GDM1 (cell line): ENCODE data around the gene LONRF2.

Experiments used
- DNase-seq: peaks from one replicate; lab custom pipeline; 2025; lab: John Stamatoyannopoulos, UW

Gene LONRF2

DNA sequence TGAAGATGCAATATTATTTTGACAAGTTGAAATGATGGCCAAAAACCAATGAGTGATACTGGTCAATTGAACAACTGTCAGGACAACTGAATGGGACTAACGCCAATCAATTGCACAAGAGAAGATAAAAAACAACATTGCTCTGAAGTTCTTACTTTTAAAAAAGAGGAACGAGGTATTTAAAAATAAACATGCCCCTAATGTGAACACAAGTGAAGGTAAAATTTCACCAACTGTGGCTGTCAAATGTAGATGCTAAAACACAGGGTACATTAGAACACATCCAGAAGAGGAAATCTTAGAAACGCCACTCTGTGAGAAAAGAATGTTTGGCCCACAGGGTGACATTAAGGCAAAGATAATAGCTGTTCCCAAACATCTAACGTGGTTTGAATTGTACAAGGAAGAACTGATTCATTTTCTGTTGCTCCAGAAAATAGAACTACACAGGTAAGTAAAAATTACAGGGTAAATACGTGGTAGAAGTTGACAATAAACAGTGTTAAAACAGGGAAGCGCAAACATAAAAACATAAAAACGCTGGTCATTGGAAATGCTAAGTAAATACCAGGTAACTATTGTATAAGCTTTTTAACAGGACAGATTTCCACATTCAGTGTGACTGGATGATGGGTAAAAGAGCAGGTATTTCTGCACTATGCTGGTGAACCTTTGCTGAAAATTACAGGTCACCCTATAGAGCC lies 20.3 kb downstream of the LONRF2 start:
- no peak for DNase-seq

DNA sequence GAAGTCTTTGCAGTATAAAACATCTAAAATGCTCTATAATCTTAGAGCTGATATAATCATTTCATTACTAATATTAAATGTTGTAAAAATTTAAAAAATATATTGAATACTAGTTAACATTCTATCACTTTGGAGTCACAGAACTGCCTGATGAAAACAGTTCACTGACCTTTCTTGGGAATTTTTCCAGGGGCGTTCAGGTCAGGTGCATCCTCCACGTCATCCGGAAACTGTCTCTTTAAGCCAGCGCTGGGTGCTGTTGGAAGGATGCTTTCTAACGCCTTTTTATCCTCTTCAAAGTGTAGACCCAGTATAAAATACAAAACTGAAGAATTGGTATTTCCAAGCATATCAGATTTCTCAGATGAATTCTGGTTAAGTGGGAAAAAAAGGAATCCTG lies 22.8 kb downstream of the LONRF2 start:
- no peak for DNase-seq

DNA sequence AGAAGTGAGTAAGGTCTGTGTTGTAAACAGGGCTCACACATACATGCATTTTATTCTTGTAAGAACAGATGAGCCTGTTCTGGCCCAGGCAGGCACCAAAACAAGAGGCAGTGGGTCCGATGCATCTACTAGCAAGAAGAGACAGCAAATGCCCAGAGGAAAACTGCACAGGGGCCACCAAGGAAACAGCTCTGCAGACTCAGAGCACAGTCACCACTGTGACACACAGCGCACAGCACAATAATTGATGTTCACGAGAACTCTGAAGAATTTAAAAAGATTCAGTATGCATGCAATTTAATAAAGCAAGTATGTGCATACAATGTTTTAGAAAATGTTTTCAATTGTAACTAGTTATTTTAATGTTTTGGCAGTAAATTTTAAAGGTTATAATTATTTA lies 24.8 kb downstream of the LONRF2 start:
- no peak for DNase-seq

DNA sequence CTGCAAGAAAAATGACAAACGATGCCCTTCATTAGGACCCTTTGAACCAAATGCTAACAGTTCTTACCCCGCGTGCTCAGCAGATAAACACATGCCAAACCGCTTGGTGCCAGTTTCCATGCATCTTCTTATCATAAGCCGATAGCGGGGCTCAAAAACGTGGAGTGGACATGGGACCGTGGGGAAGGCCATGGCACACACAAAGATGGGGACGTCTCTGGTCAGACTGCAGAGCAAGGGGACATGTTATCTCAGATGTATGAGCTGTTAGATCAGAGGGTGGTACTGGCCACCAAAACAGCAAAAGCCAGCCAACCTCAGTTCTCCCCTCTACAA lies 28.2 kb downstream of the LONRF2 start:
- no peak for DNase-seq

DNA sequence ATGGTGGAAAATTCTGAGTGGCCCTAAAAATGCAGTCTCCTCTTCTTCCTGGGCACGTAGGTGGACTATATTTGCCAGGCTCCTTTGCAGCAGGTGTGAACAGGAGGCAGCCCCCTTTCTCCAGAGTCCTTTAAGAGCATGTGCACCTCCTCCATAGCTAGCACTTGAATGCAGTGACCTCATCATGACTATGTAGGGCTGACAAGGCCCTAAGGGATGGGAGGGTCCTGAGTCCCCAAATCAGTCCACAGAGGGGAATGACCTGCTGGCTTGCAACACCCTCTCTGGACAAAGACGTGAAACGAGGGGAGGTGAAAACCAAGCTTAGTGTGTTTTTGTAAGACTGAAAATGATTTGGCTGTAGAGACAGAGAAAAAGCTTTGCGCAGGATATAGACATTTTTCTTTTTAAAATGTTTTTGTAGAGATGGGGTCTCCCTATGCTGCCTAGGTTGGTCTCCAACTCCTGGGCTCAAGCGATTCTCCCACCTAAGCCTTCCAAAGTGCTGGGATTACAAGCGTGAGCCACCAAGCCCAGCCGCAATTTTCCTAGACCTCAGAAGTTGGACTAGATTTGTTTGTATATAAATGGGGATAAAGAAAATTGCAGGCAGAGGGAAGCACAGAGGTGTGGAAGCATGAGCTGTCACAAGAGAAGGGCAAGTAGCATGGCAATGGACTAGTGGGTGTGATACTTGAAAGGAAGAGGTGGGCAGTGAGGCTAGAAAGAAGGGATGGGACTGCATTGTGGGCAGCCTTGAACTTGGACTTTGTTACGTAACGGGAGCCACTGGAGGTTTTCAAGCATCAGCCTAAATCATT lies 28.8 kb downstream of the LONRF2 start:
- no peak for DNase-seq

DNA sequence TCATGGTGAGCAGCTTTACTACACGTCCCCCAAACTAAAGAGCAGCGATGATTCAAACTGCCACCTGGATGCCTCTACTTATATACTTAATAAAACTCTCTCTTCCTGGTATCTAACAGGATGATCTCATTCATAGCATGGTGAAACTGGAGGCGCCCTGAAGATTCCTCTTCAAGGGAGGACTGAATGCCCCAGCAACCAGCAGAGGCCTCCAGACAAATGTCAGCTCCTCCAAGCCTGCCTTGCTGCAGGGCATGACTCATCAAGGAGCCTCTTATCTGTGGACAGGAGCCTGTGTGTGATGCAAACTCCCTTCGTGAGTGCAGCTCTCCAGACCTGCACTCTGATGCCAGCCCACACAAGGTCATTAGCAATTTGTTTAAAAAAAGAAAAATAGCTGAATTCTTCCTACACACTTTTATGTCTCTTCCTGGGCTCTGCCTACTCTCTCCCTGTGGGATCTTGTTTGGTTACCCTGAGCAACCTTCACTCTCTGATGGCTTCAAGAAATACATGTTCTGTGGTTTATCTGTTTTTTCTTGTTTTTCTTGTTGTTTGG lies 30.2 kb downstream of the LONRF2 start:
- no peak for DNase-seq

DNA sequence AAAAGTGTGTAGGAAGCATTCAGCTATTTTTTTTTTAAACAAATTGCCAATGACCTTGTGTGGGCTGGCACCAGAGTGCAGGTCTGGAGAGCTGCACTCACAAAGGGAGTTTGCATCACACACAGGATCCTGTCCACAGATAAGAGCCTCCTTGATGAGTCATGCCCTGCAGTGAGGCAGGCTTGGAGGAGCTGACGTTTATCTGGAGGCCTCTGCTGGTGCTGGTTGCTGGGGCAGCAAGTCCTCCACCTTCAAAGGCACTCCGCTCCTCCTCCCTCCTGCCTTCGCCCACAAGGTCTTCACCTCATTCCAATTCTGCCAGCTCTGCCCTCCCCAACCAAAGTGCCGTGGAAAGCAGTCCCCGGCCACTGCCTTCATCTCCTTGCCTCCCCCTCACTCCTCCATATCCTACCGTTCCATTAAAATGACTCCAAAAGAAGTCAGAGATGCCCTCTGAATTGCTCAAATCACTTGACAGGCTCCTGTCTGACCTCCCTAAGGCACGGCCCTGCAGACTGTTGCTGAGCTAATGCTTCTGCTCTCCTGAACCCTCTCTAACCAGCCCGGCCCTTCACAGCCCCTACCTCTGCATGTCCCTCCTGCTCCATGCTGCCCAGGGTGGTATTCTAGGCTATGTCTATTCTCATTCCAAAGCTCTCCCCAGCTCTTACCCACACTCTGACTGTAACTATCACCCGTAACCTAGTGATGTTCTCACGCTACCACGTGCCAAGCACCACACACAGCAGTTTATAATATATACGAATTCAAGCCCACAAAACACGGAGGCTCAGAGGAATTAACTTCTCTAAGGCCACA lies 30.9 kb downstream of the LONRF2 start:
- peak; percentile 32 for DNase-seq

DNA sequence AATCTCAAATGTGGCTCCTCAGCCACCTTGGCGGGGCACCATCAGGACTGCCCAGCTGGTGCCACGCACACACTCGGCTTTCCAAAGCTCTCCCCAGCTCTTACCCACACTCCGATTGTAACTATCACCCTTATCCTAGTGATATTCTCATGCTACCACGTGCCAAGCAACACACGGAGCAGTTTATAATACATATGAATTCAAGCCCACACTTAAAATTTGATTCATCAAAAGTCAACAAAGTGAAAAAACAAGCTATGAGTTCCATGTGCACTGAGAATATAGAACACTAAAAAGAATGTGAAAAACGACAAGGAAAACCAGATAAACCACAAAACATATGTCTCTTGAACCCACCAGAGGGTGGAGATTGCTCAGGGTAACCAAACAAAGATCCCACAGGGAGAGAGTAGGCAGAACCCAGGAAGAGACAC lies 31.6 kb downstream of the LONRF2 start:
- DNase-seq = no peak

DNA sequence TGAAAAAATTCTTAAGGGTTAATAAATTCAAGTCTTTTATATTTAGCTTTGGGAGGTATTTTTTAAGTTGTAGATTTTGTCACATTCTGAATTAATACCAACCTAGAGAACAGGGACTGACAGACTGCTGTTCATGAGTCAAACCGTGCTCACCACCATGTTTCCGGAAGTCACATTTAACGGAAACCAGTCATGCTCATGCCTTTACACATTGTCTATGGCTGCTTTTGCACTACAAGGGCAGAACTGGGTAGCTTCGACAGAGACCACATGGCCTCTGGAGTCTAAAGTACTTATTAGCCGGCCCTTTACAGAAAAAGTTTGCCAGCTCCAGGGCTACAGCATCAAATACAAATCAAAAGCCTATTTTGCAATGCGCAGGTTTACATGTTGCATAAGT lies 33.3 kb downstream of the LONRF2 start:
- DNase-seq = no peak

DNA sequence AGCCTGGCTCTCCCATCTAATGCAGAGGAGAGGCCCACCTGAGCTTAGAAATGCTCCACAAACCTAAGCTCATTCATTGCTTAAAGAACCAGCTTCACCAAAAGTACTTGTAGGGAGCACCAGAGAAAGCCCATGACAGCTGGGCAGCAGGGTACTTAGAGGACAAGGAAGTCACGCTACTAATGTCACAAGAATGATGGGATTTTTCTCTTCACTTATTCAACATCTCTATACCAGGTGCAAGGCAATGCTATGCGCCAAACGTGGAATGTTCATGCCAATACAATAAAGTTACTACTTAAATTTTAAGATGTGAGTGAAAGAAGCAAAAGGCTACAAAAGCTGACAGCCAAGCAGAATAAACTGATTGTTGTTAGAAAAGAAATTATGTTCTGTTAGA lies 36.0 kb downstream of the LONRF2 start:
- DNase-seq = no peak

DNA sequence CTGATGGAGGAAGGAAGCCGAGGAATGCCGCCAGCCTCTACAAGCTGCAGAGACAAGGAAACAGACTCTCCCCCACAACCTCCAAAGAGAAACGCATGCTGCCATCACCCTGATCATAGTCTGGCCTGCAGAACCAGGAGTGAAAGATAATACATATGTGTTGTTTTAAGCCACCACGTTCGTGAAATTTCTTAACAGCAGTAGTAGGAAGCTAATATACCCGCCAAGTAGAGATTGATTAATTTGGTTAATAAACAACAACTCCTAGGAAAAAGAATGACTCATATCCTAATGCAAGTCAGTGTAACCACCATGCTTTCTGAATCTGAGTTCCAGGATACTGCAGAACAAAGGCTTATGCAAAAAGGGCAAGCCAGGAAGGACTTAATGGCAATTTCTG lies 36.6 kb downstream of the LONRF2 start:
- DNase-seq = no peak

DNA sequence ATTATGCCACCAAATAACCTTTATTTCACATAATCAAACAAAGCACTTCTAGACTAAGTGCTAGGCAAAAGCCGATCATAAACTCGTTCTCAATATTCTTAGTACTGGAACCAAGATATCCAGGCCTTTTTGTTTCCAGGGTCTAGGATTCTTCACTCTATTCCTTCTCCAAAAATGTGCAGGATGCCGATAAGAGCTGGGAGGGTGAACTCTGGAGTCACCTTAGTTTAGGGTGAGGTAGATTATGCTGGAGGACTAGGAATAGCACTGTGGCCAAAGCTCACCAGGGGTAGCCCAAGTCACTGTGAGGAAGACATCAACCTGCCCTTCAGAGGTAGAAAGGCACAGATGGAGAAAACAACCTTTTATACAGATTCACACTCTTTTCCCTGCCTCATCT lies 37.3 kb downstream of the LONRF2 start:
- no peak for DNase-seq

DNA sequence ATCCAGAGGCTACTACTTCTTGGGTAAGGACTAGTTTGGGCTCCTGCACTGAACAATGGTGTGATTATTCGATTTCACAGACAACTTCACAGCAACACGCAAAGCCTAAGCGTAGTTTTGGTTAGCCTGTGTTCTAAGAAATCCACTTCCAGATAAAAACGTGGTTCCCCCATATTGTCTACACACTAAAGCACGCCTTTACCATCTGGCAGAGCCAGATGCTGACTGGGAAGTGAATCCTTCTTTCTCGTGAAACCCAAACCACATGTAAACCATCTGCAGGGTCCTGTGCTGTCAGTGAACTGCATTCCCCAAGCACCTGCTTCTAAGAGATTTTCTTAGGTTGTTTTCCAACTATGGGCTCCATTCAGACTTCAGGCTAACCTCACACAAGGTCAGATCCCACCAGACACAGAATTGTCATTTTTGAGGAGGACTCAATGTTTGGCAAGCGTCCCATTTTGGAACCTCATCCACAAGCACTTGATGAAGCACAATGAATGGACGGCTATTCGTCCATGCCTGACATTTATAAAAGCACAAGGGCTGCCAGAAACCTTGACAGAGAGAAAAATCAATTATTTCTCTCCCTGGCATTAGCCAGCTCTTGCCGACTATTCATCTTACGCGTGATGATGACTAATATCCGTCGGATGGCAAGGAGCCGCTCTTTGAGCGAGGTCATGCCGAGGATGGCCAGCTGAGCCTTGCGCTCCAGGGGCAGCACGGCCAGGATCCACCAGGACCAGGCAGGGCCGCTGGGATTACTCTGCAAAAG lies 38.4 kb downstream of the LONRF2 start:
- no peak for DNase-seq

DNA sequence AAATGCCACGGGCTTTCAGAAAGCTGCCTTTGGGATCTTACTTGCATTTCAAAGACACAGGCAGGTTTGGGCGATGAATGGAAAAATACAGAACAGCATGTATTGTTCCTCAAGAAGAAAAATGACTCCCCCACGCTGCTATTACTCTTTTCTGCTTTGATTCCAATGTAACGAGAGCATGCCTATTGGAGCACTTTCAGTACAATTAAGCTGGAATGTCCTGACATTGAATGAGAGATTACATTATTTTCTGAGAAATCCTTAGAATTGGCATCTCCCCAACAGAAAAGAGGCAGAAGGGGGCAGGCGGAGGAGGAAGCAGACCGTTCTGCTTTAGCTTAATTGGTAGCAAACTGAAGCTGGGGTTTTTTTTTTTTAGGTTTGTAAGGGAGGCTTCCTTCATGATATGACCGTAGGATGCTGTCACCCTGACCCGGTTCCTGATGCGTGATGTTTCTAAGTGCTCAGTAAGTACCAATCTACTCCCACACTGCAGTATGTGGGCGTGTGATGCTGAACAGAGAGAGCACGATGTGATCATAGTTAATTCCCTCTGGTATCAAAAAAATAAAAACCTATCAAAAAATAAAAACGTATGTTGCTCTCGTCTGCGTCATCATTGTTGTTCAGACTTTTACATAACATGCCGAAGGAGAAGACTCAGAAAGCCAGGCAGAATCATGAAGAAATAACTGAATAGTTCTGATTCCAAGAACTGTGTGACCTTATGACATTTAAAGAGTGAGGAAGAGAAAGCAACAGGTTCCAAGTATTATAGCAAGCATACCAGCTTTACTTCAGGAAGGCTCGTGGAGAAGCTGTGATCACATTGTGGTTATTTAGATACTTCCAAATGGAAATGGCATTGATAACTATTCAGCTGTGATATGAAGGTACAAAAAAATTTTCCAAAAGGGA lies 40.5 kb downstream of the LONRF2 start:
- no peak for DNase-seq

DNA sequence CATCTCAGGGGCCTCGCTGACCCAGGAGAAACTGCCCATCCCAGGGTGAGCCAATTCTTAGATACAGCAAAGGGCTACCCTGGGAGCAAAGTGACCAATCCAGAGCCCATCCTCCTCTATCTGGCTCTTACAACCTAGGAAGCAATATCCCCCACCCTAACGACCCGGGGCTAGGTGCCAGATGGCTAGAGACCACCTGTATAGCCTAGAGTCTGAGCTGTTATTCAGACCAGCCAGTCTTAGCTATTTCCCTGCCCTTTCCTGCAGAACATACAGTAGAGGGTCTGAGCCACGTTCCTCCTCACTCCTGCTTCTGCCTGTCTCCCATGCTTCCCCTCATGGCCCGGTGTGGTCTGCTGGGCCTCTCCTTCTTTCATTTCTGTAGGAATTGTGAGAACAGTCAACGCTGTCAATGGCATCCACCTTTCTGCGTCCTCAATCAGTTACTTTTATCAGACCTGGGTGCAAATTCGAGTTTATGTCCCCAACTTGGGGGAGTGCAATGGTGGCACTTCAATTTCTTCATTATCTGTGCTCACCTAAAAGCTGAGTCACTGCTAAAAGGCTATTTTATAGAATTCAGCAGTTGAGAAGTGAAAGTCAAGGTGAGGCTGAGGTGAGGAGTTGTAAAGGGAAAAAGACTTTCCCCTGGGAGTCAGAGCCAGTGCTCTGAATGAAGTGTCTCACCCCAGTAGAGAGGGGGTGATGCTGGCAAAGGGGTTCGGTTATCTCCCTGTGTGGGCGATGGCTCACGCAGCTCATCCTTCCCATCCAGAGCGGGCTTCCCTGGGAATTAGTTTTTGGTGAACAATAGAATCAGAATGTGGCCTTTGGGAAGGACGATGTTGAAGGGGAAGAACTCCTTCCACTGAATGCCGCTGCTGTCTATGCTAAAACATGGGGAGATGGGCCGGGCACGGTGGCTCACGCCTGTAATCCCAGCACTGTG lies 42.4 kb downstream of the LONRF2 start:
- DNase-seq = no peak

DNA sequence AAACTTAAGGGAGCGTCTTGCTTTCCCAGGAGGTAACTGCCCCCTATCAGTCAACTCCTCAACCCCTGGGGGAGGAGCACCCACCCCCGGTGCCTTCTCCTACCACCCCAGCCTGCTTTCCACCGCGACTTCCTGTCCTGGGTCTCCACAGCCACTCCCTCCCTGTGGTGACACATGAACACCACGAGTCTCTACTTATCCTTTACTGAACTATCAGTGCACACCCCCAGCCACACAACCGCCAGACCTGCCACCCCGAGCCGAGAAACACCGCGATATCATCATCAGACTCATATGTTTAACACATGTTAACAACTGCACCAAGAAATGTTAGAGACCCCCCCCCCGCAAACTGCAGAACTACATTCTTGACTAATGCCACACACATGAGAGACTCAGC lies 43.3 kb downstream of the LONRF2 start:
- DNase-seq = no peak

DNA sequence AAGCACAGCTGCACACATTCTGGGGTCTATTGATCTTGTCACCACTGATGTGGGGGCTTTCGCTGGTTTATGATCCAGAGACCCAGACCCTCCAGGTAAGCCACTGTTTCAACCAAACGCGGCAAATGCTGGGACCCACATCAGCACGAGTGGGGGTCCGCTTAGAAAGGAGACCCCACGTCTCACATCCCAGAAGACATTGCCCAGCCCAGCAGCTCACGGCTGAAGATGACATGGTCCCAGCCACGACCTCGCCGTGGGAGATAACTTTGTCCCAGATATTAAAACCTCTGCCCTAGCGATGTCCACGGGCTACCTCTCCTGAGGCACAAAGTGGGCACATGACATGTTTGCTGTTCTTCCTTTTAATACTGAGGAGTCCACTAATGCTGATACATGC lies 43.8 kb downstream of the LONRF2 start:
- DNase-seq = no peak

DNA sequence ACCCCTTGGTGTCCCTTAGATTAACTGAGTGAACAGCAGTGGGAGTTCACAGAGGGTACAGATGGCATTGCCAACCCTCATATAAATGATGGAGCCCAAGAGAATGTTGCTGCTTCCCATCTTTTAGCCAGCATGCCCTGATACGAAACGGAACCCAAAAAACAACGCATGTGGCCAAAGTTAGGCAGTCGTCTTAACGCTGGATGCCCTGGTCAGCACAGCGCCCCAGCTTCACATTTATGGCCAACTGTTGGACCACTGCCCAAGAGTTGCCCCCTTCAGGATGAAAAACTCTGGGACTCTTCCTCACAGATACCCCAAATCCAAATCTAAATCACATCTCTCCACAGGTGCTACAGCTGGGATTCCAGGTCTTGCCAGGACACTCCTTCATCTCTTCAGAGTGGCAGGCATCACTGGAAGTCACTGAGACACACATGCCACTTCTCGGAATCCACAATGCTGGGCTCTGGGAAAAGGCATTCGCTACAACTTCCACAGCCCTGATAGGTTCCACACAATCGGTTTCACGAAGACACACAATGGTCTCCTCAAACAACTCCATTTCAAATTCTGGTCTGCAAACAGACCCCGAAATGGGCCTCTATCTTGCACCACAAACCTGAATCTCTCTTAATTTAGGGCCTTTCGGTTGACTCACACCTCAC lies 44.6 kb downstream of the LONRF2 start:
- DNase-seq = no peak

DNA sequence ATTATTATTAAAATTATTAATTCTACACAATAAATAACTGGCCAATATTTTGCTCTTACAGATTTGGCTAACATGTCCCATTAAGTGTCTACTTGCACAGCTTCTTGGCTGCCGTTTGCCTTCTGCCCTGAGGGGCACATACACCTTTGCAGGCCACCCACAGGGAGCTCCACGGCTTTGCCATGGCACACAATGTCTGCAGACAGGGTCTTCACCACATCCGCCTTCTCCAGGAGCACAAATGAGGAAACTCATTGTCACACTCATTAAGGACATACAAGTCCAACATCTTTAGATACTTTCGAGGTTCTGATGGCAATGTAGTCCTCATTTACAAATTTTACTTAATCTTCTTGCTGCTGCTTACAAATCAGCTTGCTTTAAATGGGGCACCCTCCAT lies 45.6 kb downstream of the LONRF2 start:
- no peak for DNase-seq
